HepG2 (cell line): ENCODE results near the gene TRIM27. TPM values are rescaled to one million over a fixed set of nuclear protein-coding genes. Genes with fewer than 3 reads are reported as not detected.
A peak's percentile ranks its signal among the peaks of the same experiment; 100 is the strongest.

Experiments used
- CCDC6 ChIP-seq: sonication (generic); formaldehyde crosslinking; IDR thresholded peaks from 2 replicates; pipeline ENCODE4 v1.8.1; 2022; ENCODE audit warnings: mild to moderate bottlenecking, missing genetic modification reagents, moderate library complexity
- CENPX ChIP-seq: sonication (generic); formaldehyde crosslinking; IDR thresholded peaks from 2 replicates; pipeline ENCODE4 v1.9.0; 2021; ENCODE audit warnings: mild to moderate bottlenecking, missing genetic modification reagents, moderate library complexity
- CREB1 ChIP-seq, 2 experiments: fragments of 450-650 bp in 1 of 2; IDR thresholded peaks; 2 replicates each; pipeline ENCODE4 v1.6.1; 2016 to 2017; ENCODE audit warnings: control low read depth in 1 of 2, mild to moderate bottlenecking in 1 of 2, missing compliant biosample characterization in 1 of 2, missing genetic modification characterization in 1 of 2
- MIER3 ChIP-seq: IDR thresholded peaks from 2 replicates; pipeline ENCODE4 v1.6.1; 2016; ENCODE audit warnings: missing compliant biosample characterization, borderline replicate concordance
- NFE2L1 ChIP-seq: sonication (generic); formaldehyde crosslinking; IDR thresholded peaks from 2 replicates; pipeline ENCODE4 v1.4.0; 2020; ENCODE audit warnings: missing genetic modification reagents, mild to moderate bottlenecking, borderline replicate concordance
- NFRKB ChIP-seq: fragments of 450-650 bp; IDR thresholded peaks from 2 replicates; pipeline ENCODE4 v1.6.1; 2017
- NKX3-1 ChIP-seq: sonication (generic); formaldehyde crosslinking; IDR thresholded peaks from 2 replicates; pipeline ENCODE4 v1.5.0; 2020; ENCODE audit warnings: missing genetic modification reagents
- RBFOX2 ChIP-seq: fragments of 200-400 bp; formaldehyde crosslinking; IDR thresholded peaks from 2 replicates; pipeline ENCODE4 v1.6.1; 2017; ENCODE audit warnings: low read depth, mild to moderate bottlenecking, low read length
- RFX1 ChIP-seq: fragments of 450-650 bp; IDR thresholded peaks from 2 replicates; pipeline ENCODE4 v1.6.1; 2017
- SATB2 ChIP-seq: sonication (generic); formaldehyde crosslinking; IDR thresholded peaks from 2 replicates; pipeline ENCODE4 v1.5.0; 2020; ENCODE audit warnings: missing genetic modification reagents
- SMC3 ChIP-seq: IDR thresholded peaks from 2 replicates; pipeline ENCODE4 v1.6.1; 2011; ENCODE audit warnings: low read length, improper control_type of control experiment
- YEATS2 ChIP-seq: sonication (generic); formaldehyde crosslinking; IDR thresholded peaks from 2 replicates; pipeline ENCODE4 v1.4.0; 2020; ENCODE audit warnings: missing genetic modification reagents, borderline replicate concordance
- ZFP82 ChIP-seq: sonication (generic); formaldehyde crosslinking; IDR thresholded peaks from 2 replicates; pipeline ENCODE4 v1.5.1; 2020; ENCODE audit warnings: mild to moderate bottlenecking, missing genetic modification reagents, borderline replicate concordance
- ZNF30 ChIP-seq: sonication (generic); formaldehyde crosslinking; IDR thresholded peaks from 2 replicates; pipeline ENCODE4 v1.5.0; 2020; ENCODE audit warnings: mild to moderate bottlenecking, missing genetic modification reagents
- ZNF335 ChIP-seq: sonication (generic); formaldehyde crosslinking; IDR thresholded peaks from 2 replicates; pipeline ENCODE4 v1.4.0; 2020; ENCODE audit warnings: missing genetic modification reagents
- ZNF33A ChIP-seq: sonication (generic); formaldehyde crosslinking; IDR thresholded peaks from 2 replicates; pipeline ENCODE4 v1.5.1; 2020; ENCODE audit warnings: missing genetic modification reagents, mild to moderate bottlenecking, moderate library complexity, borderline replicate concordance
- ZNF605 ChIP-seq: sonication (generic); formaldehyde crosslinking; IDR thresholded peaks from 2 replicates; pipeline ENCODE4 v1.8.0; 2022; ENCODE audit warnings: mild to moderate bottlenecking, missing genetic modification reagents
- ZSCAN30 ChIP-seq: sonication (generic); formaldehyde crosslinking; IDR thresholded peaks from 2 replicates; pipeline ENCODE4 v1.5.0; 2020; ENCODE audit warnings: mild to moderate bottlenecking, missing genetic modification reagents
- polyA plus RNA-seq, 8 experiments: library from polyadenylated mRNA; depleted of rRNA in 3 of 8; stranded (reverse) in 7 of 8; unstranded in 1 of 8; fragments of >200 nt; fragmentation: Illumina TruSeq in 4 of 8; extraction: Trizol in 4 of 8; gene quantifications; 2 replicates each; pipeline versions ENCODE4 v1.2.1 to v1.2.3, GENCODE V29; 2011 to 2016; ENCODE audit warnings: low read depth in 4 of 8, missing spikeins in 1 of 8, mixed read lengths in 1 of 8; ENCODE audit not compliant: insufficient read depth in 1 of 8
- total RNA-seq, 5 experiments: library from RNA; depleted of rRNA; stranded (reverse); fragments of >200 nt; fragmentation: Illumina TruSeq; extraction: Trizol; gene quantifications; 2 replicates each; pipeline ENCODE4 v1.2.3, GENCODE V29; 2016; ENCODE audit warnings: low read depth in 1 of 5
- TF ChIP-seq, protein P1 (sequence below): IDR thresholded peaks from 2 replicates; pipeline ENCODE4 v1.6.1; 2012; ENCODE audit warnings: low read depth, low read length, improper control_type of control experiment
- TF ChIP-seq, protein P2 (sequence below): sonication (generic); formaldehyde crosslinking; IDR thresholded peaks from 2 replicates; pipeline ENCODE4 v1.4.0; 2020; ENCODE audit warnings: missing genetic modification reagents
- TF ChIP-seq, protein P3 (sequence below): IDR thresholded peaks from 2 replicates; pipeline ENCODE4 v1.6.1; 2016; ENCODE audit warnings: missing genetic modification reagents, missing compliant biosample characterization
- TF ChIP-seq, protein P4 (sequence below): sonication (generic); IDR thresholded peaks from 2 replicates; pipeline ENCODE4 v1.6.1; 2016; ENCODE audit warnings: low read depth, borderline replicate concordance
- TF ChIP-seq, protein P5 (sequence below): sonication (generic); formaldehyde crosslinking; IDR thresholded peaks from 2 replicates; pipeline ENCODE4 v1.5.0; 2020; ENCODE audit warnings: missing genetic modification reagents

Gene TRIM27
- total and polyA plus RNA-seq, 2 of the 13 experiments (the other 11 are each of a cell fraction or from before 2014, with no cell fraction given), result 88.6 to 112 TPM

DNA sequence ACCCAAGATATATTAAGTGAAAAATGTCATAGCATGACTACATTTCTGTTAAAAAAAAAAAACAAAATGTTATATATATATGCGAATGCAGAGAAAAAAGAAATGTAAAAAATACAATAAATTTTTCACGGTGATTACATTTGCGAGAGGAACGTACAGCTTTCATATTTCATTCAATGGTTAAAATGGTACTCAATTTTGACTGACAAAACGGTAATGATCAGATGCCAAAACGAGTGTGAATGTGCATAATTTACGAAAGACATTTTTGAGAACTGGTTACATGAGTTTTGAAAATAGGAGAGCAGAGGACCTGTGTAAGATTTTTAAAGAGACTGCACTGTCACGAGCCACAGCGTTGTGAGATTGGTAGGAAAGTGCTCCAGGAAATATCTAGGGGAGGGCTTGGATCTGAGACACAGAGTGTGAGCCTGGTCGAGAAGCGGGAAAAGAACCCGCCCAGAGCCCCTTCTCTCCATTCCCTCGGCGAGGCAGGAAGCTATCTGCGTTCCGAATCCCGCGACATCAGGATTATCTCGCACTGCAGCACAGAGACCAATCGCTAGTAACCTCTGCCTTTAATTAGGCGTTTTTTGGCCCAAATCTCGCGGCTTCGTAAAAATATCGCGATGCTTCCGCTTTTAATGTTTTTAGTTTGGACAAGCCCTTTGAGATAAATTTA, 28.5 kb downstream of the TRIM27 start (continued):
- TF ChIP-seq, protein P1, sequence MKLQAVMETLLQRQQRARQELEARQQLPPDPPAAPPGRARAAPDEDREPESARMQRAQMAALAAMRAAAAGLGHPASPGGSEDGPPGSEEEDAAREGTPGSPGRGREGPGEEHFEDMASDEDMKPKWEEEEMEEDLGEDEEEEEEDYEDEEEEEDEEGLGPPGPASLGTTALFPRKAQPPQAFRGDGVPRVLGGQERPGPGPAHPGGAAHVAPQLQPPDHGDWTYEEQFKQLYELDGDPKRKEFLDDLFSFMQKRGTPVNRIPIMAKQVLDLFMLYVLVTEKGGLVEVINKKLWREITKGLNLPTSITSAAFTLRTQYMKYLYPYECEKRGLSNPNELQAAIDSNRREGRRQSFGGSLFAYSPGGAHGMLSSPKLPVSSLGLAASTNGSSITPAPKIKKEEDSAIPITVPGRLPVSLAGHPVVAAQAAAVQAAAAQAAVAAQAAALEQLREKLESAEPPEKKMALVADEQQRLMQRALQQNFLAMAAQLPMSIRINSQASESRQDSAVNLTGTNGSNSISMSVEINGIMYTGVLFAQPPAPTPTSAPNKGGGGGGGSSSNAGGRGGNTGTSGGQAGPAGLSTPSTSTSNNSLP, result peak; percentile 56; the same call in 1 of the 2 replicates
- TF ChIP-seq, protein P2, sequence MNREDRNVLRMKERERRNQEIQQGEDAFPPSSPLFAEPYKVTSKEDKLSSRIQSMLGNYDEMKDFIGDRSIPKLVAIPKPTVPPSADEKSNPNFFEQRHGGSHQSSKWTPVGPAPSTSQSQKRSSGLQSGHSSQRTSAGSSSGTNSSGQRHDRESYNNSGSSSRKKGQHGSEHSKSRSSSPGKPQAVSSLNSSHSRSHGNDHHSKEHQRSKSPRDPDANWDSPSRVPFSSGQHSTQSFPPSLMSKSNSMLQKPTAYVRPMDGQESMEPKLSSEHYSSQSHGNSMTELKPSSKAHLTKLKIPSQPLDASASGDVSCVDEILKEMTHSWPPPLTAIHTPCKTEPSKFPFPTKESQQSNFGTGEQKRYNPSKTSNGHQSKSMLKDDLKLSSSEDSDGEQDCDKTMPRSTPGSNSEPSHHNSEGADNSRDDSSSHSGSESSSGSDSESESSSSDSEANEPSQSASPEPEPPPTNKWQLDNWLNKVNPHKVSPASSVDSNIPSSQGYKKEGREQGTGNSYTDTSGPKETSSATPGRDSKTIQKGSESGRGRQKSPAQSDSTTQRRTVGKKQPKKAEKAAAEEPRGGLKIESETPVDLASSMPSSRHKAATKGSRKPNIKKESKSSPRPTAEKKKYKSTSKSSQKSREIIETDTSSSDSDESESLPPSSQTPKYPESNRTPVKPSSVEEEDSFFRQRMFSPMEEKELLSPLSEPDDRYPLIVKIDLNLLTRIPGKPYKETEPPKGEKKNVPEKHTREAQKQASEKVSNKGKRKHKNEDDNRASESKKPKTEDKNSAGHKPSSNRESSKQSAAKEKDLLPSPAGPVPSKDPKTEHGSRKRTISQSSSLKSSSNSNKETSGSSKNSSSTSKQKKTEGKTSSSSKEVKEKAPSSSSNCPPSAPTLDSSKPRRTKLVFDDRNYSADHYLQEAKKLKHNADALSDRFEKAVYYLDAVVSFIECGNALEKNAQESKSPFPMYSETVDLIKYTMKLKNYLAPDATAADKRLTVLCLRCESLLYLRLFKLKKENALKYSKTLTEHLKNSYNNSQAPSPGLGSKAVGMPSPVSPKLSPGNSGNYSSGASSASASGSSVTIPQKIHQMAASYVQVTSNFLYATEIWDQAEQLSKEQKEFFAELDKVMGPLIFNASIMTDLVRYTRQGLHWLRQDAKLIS (CRISPR knock-in tag), result no peak
- TF ChIP-seq SMC3 (0 out of 2 replicates have a peak, but pooled peaks have one; percentile 8), NFE2L1 (CRISPR knock-in tag) (no peak), YEATS2 (CRISPR knock-in tag) (peak; percentile 94), NFRKB (no peak), ZSCAN30 (CRISPR knock-in tag) (peak; percentile 70; the same call in 1 of the 2 replicates), SATB2 (CRISPR knock-in tag) (0 out of 2 replicates have a peak, but pooled peaks have one; percentile 4), ZNF30 (0 out of 2 replicates have a peak, but pooled peaks have one; percentile 54), CCDC6 (no peak), RBFOX2 (peak; percentile 82), RFX1 (no peak), NKX3-1 (CRISPR knock-in tag) (peak; percentile 80; the same call in 1 of the 2 replicates), ZNF33A (CRISPR knock-in tag) (peak; percentile 33; the same call in 1 of the 2 replicates), MIER3 (CRISPR knock-in tag) (0 out of 2 replicates have a peak, but pooled peaks have one; percentile 35), ZNF335 (CRISPR knock-in tag) (0 out of 2 replicates have a peak, but pooled peaks have one; percentile 13), ZNF605 (CRISPR knock-in tag) (no peak), CENPX (CRISPR knock-in tag) (no peak), ZFP82 (CRISPR knock-in tag) (peak; percentile 40; the same call in 1 of the 2 replicates), CREB1 (IDR thresholded peaks at IDR 0.05) (no peak), CREB1 (CRISPR knock-in tag; IDR thresholded peaks at IDR 0.05) (peak; percentile 31; the same call in 1 of the 2 replicates)
- TF ChIP-seq, protein P3, sequence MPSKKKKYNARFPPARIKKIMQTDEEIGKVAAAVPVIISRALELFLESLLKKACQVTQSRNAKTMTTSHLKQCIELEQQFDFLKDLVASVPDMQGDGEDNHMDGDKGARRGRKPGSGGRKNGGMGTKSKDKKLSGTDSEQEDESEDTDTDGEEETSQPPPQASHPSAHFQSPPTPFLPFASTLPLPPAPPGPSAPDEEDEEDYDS (CRISPR knock-in tag), result peak; percentile 97
- TF ChIP-seq, protein P4, sequence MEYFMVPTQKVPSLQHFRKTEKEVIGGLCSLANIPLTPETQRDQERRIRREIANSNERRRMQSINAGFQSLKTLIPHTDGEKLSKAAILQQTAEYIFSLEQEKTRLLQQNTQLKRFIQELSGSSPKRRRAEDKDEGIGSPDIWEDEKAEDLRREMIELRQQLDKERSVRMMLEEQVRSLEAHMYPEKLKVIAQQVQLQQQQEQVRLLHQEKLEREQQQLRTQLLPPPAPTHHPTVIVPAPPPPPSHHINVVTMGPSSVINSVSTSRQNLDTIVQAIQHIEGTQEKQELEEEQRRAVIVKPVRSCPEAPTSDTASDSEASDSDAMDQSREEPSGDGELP, result no peak
- TF ChIP-seq, protein P5, sequence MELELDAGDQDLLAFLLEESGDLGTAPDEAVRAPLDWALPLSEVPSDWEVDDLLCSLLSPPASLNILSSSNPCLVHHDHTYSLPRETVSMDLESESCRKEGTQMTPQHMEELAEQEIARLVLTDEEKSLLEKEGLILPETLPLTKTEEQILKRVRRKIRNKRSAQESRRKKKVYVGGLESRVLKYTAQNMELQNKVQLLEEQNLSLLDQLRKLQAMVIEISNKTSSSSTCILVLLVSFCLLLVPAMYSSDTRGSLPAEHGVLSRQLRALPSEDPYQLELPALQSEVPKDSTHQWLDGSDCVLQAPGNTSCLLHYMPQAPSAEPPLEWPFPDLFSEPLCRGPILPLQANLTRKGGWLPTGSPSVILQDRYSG (CRISPR knock-in tag), result peak; percentile 48; the same call in 1 of the 2 replicates
